ENCODE data around the gene DAZAP1.

Gene DAZAP1

GRCh38 chr19:1481224-1481892, 74.0 kb downstream of the DAZAP1 start:
- TF ChIP-seq LEF1 (IDR thresholded peaks at IDR 0.05; ENCODE audit: borderline replicate concordance): no peak
- no peak for TF ChIP-seq FOXA1 (IDR thresholded peaks at IDR 0.05)
- TF ChIP-seq, protein P1, sequence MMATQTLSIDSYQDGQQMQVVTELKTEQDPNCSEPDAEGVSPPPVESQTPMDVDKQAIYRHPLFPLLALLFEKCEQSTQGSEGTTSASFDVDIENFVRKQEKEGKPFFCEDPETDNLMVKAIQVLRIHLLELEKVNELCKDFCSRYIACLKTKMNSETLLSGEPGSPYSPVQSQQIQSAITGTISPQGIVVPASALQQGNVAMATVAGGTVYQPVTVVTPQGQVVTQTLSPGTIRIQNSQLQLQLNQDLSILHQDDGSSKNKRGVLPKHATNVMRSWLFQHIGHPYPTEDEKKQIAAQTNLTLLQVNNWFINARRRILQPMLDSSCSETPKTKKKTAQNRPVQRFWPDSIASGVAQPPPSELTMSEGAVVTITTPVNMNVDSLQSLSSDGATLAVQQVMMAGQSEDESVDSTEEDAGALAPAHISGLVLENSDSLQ (IDR thresholded peaks at IDR 0.05): no peak
- no peak for TF ChIP-seq NFRKB (IDR thresholded peaks at IDR 0.05)
- no peak for TF ChIP-seq FOXM1 (IDR thresholded peaks at IDR 0.05; ENCODE audit: borderline replicate concordance)
- no peak for TF ChIP-seq SP1 (IDR thresholded peaks at IDR 0.05)
- TF ChIP-seq CTBP1 (IDR thresholded peaks at IDR 0.05; ENCODE audit: borderline replicate concordance): no peak
- no peak for TF ChIP-seq SUZ12 (IDR thresholded peaks at IDR 0.05)
- TF ChIP-seq ELF4 (IDR thresholded peaks at IDR 0.05): no peak
- no peak for TF ChIP-seq ZNF384 (IDR thresholded peaks at IDR 0.05)
- TF ChIP-seq BHLHE40 (IDR thresholded peaks at IDR 0.05; ENCODE audit: borderline replicate concordance): no peak
- no peak for TF ChIP-seq TARDBP (IDR thresholded peaks at IDR 0.05)
- TF ChIP-seq HDGF (IDR thresholded peaks at IDR 0.05; ENCODE audit: borderline replicate concordance): no peak
- TF ChIP-seq FOXK2 (IDR thresholded peaks at IDR 0.05): no peak
- no peak for TF ChIP-seq ARNT (IDR thresholded peaks at IDR 0.05)
- no peak for TF ChIP-seq L3MBTL2 (conservative IDR thresholded peaks at IDR 0.05)
- CTCF ChIA-PET: no interaction called here
- DNase-seq (ENCODE audit: extremely low spot score): no peak
- POLR2A ChIA-PET: interaction anchor here (0.6 to 1.2 kb wide), 2 partner anchors 10 to 33 kb away, joined by 3 read pairs; partner anchors contain the start of gene REEP6

GRCh38 chr19:1481893-1482360, 74.5 kb downstream of the DAZAP1 start:
- ChIA-PET CTCF (no interaction called here), POLR2A (interaction anchor here (1.2 kb wide), 1 partner anchor 9 kb away, joined by 3 read pairs; the partner anchor contains the start of gene REEP6)
- no peak for DNase-seq (ENCODE audit: extremely low spot score)
- TF ChIP-seq SUZ12 (IDR thresholded peaks at IDR 0.05): no peak
- no peak for TF ChIP-seq BHLHE40 (IDR thresholded peaks at IDR 0.05; ENCODE audit: borderline replicate concordance)
- no peak for TF ChIP-seq FOXK2 (IDR thresholded peaks at IDR 0.05)
- TF ChIP-seq, protein P1 (IDR thresholded peaks at IDR 0.05): no peak
- no peak for TF ChIP-seq TARDBP (IDR thresholded peaks at IDR 0.05)
- no peak for TF ChIP-seq SP1 (IDR thresholded peaks at IDR 0.05)
- TF ChIP-seq ELF4 (IDR thresholded peaks at IDR 0.05): no peak

GRCh38 chr19:1482361-1483130, 75.2 kb downstream of the DAZAP1 start:
- ChIA-PET CTCF (no interaction called here), POLR2A (interaction anchor here (1.2 kb wide), 1 partner anchor 8 kb away, joined by 3 read pairs; the partner anchor contains the start of gene REEP6)
- no peak for TF ChIP-seq BHLHE40 (IDR thresholded peaks at IDR 0.05; ENCODE audit: borderline replicate concordance)
- TF ChIP-seq ZNF384 (IDR thresholded peaks at IDR 0.05): no peak
- TF ChIP-seq SUZ12 (IDR thresholded peaks at IDR 0.05): no peak
- no peak for DNase-seq (ENCODE audit: extremely low spot score)

DNA sequence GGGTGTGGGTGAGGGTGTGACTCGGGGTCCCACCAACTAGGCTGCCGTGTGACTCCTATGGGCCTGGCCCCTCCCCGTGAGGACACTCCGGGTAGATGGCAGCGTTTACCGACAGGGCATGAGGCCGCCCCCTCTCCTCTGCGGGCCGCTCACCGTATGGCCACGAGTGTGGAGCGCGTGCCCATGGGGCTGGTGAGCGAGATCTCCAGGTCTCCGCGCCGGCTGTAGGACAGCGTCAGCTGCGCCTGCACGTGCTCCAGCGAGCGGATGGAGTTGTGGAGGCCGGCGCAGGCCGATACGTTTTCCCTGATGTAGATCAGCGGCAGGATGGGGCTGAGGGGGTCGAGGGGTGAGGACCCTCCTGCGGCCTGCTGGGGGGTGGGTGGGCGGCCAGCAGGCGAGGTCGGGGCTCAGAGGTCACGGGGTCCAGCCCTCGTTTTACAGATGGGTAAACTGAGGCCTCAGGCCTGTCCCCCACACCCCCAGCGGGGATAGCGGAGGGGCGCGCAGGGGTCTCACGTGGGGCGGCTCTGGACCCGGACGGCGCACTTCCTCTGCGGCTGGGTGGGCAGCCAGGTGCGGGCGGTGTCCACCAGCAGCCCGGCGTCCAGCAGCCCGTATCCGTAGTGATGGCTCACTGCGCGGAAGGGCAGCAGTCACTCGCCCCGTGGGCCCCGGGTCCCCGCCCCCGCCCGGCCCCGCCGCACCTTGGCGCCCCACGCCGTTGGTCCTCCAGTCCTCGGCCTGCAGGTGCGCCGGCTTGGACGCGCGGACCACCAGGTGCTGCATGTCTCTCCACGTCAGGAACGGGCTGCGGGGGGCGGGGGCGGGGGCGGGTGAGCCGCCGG, 76.0 kb downstream of the DAZAP1 start:
- POLR2A ChIA-PET: no interaction called here
- no peak for DNase-seq (ENCODE audit: extremely low spot score)
- CTCF ChIA-PET: no interaction called here
- no peak for TF ChIP-seq L3MBTL2 (conservative IDR thresholded peaks at IDR 0.05)
- TF ChIP-seq, protein P1 (IDR thresholded peaks at IDR 0.05): no peak
- no peak for TF ChIP-seq NFRKB (IDR thresholded peaks at IDR 0.05)
- TF ChIP-seq FOXA1 (IDR thresholded peaks at IDR 0.05): no peak
- TF ChIP-seq ZNF384 (IDR thresholded peaks at IDR 0.05): no peak
- no peak for TF ChIP-seq CTBP1 (IDR thresholded peaks at IDR 0.05; ENCODE audit: borderline replicate concordance)

GRCh38 chr19:1483979-1484428, 76.6 kb downstream of the DAZAP1 start:
- no peak for TF ChIP-seq SP1 (IDR thresholded peaks at IDR 0.05)
- TF ChIP-seq ARNT (IDR thresholded peaks at IDR 0.05): no peak
- TF ChIP-seq ELF4 (IDR thresholded peaks at IDR 0.05): no peak
- TF ChIP-seq LEF1 (IDR thresholded peaks at IDR 0.05; ENCODE audit: borderline replicate concordance): no peak
- no peak for TF ChIP-seq L3MBTL2 (conservative IDR thresholded peaks at IDR 0.05)
- TF ChIP-seq FOXM1 (IDR thresholded peaks at IDR 0.05; ENCODE audit: borderline replicate concordance): no peak
- no peak for TF ChIP-seq FOXK2 (IDR thresholded peaks at IDR 0.05)
- no peak for TF ChIP-seq HDGF (IDR thresholded peaks at IDR 0.05; ENCODE audit: borderline replicate concordance)
- TF ChIP-seq, protein P1 (IDR thresholded peaks at IDR 0.05): no peak
- no peak for TF ChIP-seq SUZ12 (IDR thresholded peaks at IDR 0.05)
- no peak for TF ChIP-seq NFRKB (IDR thresholded peaks at IDR 0.05)
- TF ChIP-seq BHLHE40 (IDR thresholded peaks at IDR 0.05; ENCODE audit: borderline replicate concordance): no peak
- ChIA-PET CTCF (no interaction called here), POLR2A (no interaction called here)
- no peak for DNase-seq (ENCODE audit: extremely low spot score)

Measured in HEK293T (cell line).